Islet of Langerhans (tissue), 1 donor: ENCODE results near the gene LANCL1.
"Not testable (repeated sequence)": the region's sequence is repeated elsewhere in the genome, so short reads cannot be mapped to it uniquely, and the experiment has no call there.

ENCODE experiments used
- FAIRE-seq: peaks from one replicate; lab custom pipeline; 2011; peaks lifted over from hg19 to GRCh38; lab: Jason Lieb, UNC

The LANCL1 gene

DNA sequence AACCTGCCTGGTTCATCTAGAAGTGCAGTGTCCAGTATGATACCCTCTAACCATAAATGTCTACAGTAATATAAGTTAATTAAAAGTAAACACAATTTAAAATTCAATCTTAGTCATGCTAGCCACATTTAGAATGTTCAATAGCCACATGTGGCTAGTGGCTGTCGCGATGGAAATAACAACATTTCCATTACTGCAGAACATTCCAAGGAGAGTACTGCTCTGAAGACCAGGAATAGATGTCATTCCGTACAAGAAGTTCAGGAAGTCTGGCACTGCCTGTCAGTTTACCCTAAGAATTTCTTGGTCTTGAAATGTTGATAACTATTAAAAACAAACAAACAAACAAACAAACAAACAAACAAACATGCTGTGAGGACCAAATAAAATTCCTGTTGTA, 17.2 kb downstream of the LANCL1 start:
- no peak for FAIRE-seq

DNA sequence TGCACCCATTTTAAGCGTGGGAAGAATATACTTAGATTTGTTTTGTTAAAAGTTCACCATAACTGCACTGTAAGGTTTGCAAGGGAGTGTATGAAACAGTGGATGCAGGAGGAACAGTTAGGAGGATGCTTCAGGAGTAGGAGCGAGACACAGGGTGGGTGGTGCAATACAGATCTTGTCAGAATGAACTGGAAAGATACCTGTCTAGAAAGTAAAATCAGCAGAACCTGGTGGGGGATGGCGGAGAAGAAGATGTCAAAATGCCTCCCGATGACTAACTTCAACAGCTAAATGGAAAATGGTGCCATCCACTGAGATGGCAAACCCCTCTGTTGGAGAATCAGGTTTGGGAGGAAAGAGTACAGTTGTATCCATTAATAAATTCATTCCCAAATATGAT, 18.2 kb downstream of the LANCL1 start:
- no peak for FAIRE-seq

DNA sequence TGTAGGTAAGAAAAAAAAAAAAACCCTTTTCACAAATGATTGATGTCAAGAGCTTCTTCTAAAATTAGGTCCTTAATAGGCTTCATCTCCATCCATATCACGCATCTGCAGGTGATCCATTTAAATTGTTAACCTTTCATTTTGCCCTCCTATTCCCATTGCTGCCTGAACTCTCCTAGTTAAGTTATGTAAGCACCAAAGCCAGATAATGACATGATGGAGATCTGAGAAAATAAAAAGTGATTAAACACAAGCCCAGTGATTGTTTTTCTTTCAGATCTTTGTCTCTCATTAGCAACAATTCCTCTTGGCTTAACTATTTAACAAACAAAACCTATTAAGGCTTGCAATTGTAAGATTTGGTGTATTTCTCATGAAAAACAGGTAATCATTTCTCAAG, 20.0 kb downstream of the LANCL1 start:
- FAIRE-seq, result no peak

DNA sequence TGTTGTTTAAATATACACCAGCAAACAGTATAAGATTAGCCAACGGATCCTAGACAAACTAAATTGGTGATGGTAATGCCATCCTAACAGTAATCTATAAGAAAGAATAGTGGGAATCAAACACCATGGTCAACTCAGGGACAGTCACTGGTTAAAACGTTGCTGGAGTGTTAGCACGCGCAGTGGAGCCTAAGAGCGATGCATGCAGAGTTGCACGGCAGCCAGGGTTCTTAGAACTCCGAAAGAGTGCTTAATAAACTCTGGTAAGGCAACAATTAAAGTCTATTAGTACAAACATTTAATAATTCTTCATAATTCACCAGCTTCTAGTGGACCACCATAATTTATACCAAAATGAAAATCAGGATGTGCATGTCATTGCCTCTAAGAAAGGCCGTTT, 22.2 kb downstream of the LANCL1 start:
- no peak for FAIRE-seq

DNA sequence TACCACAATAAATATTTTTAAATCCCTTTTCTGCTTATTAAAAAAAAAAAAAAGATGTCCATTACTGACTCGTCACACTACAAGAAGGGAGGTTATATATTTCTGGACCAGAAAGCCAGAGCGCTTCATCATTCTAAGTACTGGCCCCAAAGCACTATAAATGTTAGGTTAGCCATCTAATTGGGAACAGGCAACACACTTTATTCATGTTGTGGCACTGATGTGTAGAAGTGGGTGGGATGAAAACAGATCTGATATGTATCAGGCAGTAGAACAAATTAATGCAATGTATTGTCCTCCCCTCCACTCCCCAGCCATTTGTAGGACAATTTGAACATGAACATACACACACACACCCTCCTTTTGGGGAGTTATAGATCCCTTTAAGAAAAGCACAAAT, 24.4 kb downstream of the LANCL1 start:
- no peak for FAIRE-seq

DNA sequence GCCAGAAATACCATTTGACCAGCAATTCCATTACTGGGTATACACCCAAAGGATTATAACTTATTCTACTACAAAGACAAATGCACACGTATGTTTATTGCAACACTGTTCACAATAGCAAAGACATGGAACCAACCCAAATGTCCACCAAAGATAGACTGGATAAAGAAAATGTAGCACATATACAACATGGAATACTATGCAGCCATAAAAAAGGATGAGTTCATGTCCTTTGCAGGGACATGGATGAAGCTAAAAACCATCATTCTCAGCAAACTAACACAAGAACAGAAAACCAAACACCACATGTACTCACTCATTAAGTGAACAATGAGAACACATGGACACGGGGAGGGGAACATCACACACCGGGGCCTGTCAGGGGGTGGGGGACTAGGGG, 25.6 kb downstream of the LANCL1 start:
- FAIRE-seq, result not testable (repeated sequence)

DNA sequence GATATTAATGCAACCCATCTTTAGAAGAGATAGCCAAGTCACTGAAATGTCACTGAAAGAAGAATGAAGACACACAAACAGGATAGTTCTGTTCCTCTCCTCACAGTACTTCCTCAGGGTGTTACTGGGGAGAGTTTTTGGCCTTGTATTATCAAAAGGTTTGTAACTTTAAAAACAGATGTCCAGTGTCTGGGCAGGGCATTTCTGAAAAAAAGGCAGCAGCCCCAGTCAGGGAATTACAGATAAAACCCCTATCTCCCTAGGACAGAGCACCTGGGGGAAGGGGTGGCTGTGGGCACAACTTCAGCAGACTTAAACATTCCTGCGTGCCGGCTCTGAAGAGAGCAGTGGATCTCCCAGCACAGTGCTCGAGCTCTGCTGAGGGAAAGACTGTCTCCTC, 30.8 kb downstream of the LANCL1 start:
- no peak for FAIRE-seq

DNA sequence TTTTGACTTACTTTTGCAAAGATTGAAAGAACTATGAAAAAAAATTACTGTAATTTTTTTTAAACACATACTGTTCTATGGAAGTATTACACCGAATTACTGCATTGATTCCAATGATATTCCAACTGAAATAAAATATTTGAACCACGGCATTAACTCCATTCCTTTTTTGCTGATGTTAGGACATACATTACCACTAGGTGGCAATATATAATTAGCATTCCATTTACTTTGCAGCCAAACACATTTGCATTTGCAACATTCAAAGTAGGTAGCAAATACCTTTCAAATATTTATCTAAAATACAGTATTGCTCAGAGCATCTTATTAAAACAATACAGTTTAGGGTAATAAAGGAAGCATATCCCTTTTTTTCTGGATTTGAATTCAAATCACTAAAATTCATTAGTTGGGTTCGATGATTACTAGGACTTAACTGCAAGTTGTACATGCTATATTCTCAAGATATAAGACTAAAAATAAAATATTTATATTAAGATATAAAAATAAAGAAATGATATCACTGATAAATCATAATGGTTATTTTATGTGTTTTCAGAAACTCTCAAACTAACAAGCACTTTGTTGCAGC, 31.3 kb downstream of the LANCL1 start:
- FAIRE-seq, result peak; percentile 91

DNA sequence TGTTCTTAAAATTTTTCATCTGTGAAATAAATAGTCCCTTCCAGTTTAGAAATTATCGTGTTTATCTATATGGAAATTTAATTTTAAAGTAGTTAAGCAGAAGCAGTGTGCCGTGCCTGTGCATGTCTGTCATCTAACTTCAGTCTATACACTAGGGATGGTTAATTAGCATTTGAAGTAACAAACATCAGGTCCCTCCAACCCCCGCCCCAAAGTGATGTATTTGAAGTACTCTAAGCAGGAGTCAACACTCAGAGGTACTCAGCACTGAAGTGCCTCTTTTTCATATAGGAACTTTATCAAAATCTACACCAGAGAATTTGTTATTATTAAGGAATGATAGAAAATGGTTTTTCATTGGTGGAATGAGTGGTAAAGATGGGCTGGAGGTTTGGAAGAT, 33.0 kb downstream of the LANCL1 start:
- no peak for FAIRE-seq

DNA sequence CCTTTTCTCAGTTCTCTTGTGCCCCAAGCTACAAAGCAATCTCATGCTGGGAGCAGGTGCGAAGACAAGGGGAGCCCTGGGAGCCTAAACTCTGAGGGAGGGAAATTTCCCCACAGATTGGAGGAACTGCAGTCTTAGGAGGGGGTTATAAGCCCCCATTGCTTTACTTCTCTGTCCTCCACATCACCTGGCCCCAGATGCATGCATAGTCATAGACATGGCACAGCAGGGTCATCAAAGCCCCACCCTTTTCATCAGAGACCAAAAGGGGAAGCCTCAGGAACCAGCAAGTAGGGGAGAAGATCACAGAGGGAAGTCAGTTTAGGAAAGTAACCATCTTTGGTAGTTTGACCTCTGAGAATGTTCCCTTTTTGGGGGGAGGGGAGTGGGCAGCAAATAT, 33.7 kb downstream of the LANCL1 start:
- FAIRE-seq, result no peak

DNA sequence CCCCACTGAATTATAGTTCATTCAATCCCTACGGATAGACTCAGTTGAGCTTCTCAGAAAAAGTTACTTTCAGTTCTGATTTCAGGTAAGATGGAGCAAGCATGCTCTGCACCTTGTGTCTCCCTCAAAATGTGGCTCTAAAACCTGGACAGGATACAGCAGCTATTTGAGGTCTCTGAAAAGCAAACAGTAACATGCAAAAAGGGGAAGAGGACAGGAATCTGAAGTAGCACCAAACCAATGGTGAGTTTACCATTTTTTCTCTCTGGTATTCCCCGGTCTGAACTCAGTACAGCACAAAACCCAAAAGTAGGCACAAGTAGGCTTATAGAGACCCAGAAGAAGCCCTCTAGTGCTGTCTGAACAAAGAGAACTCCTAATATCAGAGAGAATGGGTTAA, 34.1 kb downstream of the LANCL1 start:
- FAIRE-seq, result no peak

DNA sequence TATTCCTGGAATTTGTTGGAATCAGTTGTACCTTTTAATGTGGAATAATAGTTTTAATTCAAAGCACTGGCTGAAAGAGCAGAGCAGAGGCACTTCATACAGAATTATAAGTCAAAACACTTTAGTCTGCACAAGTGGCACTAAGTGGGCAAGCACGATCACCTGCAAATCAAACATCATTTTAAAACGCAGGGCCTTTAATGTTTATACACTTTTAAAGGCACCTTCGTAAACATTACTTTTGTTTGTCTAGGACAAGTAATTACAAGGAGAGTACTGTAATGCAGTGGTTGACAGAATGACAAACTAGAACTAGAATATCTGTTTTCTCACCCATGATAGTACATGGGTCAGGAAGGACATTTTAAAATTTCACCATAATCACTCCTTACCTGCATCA, 36.4 kb downstream of the LANCL1 start:
- no peak for FAIRE-seq

DNA sequence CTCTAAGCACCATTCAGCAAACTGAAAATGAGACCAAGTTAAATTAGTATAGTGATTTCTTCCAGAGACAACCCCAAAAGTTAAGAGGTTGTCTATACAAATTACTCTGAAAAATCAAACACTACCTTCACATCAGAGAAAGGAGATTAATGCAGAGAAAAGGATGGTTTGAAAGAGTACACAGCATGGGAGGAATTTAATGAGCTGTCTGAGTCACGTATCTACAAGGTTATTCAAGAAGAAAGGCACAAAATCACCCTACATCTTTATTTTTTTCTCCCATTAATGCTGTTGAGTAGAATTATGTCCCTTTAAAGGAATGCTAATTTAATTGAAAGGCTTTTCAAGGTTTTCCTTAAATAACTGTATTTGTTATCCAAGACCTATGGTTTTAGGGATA, 41.1 kb downstream of the LANCL1 start:
- no peak for FAIRE-seq

DNA sequence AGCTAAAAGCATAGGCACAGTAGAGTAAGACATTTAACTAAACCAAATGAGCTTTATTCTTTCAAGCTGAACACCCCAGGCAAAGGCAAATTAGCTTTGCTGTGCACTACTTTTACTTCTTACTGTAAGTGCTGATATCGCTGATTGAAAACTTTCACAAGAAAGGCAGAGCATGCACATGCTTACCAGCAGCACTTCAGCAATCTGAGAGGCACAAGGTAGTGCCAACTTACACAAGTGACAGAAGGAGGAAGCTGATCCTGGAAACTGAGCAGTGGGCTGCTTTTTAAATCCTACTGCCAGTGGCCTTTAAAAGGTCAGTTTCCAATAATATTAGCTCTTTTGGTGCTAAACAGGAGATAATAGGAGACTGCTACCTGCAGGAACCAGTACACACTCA, 43.9 kb downstream of the LANCL1 start:
- FAIRE-seq, result no peak

DNA sequence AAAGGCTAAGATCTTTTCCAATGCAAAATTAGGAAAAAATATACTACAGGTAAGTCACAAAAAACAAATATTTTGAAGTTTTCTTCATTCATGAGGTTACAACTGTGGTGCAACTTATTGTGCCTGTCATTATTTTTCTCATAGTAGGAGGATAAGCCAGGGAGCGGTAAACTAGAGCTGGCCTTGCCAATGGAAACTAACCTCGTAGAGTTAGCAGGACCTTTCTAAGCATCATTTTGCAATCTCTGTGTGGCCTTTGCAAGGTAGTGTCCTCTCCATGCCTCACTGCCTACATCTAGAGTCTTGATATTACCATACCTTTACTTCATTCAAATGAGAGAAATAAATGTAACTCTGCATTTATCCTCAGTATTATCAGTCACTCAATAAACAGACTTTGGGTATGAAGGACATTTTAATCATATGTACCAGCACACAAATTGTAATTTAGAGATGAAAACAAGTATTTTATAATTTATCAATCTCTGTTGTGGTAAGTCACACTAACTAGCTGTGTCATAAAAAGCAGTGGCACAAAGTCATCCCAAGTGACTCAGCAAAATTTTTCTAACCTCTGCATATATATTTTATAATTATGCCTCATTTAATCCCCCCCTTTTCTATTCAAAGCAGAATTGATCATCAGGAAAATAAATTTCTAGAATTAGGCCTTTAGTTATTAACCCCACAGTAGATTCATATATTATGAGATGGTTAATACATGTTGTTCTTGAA, 47.0 kb downstream of the LANCL1 start:
- no peak for FAIRE-seq

DNA sequence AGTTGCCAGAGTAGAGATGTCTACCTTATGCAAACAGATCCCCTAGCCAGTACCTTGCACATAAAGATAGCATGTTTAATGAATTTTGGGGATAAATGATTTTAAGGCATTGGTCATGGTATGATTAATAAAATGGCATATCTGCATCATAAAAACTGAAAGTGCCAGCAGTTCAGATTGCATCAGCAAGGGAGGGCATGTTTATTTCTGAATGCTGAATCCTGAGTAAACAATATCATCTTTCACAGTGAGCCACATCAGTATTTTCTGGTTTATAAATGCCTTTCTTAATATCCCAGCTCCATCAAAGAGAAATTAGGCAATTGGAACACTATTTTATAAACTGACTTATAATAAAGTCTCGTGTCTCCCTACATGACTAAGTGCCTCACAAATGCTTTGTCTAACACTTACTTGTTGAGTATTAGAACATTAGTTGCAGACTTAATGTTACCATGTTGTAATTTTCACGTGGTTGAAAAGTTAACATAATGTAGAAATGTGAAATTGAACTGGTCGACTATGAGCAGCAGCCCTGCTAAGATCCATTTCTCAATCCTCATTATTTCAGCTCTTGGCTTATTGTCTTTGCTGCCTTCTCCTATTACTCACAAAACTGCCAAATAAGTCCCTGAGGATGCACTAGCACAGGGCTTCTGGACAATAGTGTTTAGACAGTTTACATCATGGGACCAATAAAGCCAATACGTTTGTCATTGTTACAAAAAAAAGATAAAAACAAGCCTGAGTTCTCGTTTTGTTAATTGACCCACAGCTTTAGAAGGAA, 48.0 kb downstream of the LANCL1 start:
- no peak for FAIRE-seq

DNA sequence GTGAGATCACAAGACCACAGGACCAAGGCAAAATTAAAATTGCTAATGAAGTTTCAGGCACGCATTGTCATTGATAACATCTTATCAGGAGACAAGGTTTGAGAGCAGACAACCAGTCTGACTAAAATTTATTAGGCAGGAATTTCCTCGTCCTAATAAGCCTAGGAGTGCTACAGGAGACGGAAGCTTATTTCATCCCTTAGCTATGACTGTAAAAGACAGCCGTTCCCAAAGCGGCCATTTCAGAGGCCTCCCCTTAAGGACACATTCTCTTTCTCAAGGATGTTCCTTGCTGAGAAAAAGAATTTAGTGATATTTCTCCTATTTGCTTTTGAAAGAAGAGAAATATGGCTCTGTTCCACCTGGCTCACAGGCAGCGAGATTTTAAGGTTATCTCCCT, 49.2 kb downstream of the LANCL1 start:
- not testable (repeated sequence) for FAIRE-seq

DNA sequence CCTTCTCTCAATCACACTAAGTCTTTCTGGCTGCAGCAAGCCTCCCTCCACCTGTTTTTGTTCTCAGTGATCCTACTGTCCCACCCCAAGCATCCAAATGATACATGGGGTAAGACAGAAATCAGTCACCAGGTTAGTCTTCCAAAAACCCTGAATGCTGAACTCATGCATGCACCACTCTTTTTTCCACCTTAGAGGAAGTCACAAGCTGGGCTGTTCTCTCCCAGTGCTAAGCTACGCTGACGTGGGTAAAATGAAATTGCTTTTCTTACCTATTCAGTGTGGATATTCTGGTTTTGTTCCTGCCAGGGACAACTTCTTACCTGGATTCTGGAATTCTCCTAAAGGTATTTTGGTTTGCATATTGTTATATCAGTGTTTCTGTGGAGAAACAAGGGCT, 54.2 kb downstream of the LANCL1 start:
- no peak for FAIRE-seq

DNA sequence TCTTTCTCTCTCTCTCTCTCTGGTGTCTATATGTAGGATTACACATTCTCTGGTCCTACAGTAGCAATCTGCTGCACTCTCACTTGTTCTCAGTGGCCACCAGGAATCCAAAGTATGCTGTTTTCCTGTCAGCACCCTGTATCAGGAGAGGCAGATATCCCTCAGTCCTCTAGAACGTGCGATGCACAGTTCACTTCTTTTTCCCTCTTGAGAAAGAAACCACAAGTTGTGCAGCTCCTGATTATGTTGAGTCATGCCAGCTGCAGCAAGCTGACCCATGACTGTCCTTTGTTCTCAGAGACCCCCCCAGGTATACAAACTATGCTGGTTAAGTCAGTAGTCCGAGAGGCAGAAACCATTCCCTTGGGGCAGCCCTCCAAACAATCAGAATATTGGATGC, 54.6 kb downstream of the LANCL1 start:
- no peak for FAIRE-seq

DNA sequence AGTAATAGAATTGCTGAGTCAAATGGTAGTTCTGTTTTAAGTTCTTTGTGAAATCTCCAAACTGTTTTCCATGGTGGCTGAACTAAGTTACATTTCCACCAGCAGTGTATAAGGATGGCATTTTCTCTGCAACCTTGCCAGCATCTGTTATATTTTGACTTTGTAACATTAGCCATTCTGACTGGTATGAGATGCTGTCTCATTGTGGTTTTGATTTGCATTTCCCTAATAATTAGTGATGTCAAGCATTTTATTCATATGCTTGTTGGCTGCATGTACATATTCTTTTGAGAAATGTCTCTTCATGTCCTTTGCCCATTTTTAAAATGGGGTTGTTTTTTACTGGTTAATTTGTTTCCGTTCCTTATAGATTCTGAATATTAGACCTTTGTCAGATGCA, 63.9 kb downstream of the LANCL1 start:
- no peak for FAIRE-seq

DNA sequence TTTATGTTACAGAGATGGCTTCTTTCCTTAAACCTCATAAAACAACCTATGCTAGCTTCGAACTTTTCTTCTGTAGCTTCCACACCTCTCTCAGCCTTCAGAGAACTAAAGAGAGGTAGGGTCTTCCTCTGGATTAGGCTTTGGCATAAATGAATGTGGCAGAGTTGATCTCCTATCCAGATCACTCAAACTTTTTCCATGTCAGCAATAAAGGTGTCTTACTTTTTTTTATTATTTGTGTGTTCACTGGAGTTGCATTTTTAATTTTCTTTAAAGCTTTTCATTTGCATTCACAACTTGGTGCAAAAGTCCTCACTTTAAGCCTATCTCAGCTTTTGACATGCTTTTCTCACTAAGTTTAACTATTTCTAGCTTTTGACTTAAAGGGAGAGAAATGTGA, 66.0 kb downstream of the LANCL1 start:
- FAIRE-seq, result no peak

DNA sequence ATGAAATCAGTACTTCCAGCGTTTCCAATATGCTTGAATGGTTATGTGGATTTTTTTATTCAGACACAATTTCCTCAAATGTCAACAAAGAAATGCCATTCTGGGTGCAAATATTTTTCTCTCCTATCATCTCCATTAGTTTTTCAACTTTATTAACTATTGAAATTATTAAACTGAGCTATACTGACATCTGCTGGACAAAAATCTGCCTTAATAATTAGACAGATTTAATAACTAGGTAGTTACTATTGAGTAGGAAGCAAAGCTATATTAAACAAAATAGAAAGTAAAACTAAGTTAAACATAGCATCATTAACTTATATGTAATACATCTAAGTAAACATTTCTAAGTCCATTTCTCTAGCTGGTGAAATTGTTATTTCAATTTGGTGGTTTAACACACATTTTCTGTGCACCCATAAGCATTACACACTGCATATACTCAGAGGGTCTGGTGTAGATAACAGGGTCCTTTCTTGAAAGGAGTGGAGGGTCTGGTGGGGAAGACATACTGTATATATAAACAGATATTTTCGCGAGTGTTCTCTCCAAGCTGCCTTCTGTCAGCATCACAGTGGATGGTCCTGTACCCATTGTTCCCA, 77.0 kb downstream of the LANCL1 start:
- FAIRE-seq, result peak; percentile 76

DNA sequence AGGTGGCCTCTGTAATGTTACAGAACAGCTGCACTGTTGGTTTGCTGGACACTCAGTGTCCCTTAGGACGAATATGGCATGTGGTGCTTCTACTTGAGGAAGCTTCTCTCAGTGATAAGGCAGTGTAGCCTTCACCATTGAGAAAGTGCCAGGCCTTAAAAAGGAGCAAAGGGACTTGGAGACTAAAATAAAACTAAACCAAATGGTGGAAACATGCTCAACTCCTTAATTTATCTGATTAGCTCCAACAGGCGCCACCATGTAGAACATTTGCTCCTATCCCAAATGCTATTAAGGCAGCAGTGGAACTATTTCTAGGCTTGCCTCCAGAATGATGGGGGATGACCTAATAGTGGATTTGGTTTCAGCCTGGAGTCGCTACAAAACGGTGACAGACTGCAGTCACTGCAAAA, 84.1 kb downstream of the LANCL1 start:
- FAIRE-seq, result no peak
